GM10248 (cell line): Measurements from ENCODE around the gene KRTAP10-6.

Source experiments
- CTCF ChIA-PET: fragments of 300-600 bp; sonication (Branson Sonifier 250); formaldehyde crosslinking; extraction: SDS; loops from one replicate; lab custom pipeline; 2021; ENCODE audit warnings: antibody characterized with exemption; lab: Yijun Ruan, JAX
- POLR2A ChIA-PET: fragments of 350-650 bp; sonication (Branson Sonifier 250); formaldehyde crosslinking; extraction: SDS; loops from one replicate; lab custom pipeline; 2020; ENCODE audit warnings: antibody characterized with exemption; lab: Yijun Ruan, JAX
- DNase-seq: peaks from one replicate; pipeline ENCODE4 v3.0.0; 2012; ENCODE audit errors: extremely low spot score
- TF ChIP-seq, protein P1 (sequence below): IDR thresholded peaks from 2 replicates; pipeline ENCODE4 v1.5.1; 2012; ENCODE audit warnings: mild to moderate bottlenecking, low read depth; ENCODE audit errors: extremely low read depth, missing control alignments, control extremely low read depth

The KRTAP10-6 gene

DNA sequence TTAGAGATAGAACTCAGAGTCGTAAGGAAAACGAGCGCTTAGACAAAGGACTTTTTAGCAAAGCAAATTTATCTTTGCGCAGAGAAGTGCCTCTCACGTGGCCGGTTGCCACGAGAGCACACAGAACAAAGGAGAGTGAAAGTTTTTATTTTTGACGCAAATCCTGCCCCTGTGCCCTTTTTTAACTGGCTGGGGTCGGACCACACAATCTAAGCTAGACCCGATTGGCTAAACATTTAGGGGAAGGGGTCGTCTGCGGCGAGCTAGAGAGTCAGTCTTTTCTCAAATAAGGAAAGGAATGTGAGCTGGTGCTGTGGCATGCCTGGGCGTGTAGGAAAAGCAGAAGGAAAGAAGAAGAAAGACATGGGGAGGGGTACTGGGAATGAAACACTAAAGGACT is 43.4 kb downstream of the KRTAP10-6 start:
- ChIA-PET CTCF (interaction anchor here (1.2 to 1.5 kb wide), 2 partner anchors 9 to 13 kb away, joined by 3 to 4 read pairs; partner anchors contain the start of gene KRTAP10-1), POLR2A (no interaction called here)
- TF ChIP-seq, protein P1, sequence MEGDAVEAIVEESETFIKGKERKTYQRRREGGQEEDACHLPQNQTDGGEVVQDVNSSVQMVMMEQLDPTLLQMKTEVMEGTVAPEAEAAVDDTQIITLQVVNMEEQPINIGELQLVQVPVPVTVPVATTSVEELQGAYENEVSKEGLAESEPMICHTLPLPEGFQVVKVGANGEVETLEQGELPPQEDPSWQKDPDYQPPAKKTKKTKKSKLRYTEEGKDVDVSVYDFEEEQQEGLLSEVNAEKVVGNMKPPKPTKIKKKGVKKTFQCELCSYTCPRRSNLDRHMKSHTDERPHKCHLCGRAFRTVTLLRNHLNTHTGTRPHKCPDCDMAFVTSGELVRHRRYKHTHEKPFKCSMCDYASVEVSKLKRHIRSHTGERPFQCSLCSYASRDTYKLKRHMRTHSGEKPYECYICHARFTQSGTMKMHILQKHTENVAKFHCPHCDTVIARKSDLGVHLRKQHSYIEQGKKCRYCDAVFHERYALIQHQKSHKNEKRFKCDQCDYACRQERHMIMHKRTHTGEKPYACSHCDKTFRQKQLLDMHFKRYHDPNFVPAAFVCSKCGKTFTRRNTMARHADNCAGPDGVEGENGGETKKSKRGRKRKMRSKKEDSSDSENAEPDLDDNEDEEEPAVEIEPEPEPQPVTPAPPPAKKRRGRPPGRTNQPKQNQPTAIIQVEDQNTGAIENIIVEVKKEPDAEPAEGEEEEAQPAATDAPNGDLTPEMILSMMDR: no peak
- no peak for DNase-seq

DNA sequence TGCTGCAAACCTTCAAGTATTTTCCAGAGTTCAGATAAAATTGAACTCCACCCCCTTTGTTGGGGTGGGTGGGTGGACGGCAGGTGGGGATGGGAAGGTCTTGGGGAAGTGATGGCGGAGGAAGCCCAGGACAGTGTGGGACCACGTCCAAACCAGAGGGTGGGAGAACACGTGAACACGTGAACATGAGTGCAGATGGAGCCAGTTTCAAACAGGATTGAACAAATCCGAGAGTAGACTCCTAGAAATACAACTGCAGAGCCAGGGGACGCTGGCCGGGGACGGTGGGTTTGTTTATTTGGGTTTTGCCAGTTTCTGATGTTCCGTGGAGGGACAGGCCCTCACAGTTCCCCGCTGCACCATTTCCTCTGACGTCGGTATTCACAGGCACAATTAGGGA is 43.9 kb downstream of the KRTAP10-6 start:
- CTCF ChIA-PET: no interaction called here
- POLR2A ChIA-PET: no interaction called here
- DNase-seq: no peak
- TF ChIP-seq, protein P1: no peak

DNA sequence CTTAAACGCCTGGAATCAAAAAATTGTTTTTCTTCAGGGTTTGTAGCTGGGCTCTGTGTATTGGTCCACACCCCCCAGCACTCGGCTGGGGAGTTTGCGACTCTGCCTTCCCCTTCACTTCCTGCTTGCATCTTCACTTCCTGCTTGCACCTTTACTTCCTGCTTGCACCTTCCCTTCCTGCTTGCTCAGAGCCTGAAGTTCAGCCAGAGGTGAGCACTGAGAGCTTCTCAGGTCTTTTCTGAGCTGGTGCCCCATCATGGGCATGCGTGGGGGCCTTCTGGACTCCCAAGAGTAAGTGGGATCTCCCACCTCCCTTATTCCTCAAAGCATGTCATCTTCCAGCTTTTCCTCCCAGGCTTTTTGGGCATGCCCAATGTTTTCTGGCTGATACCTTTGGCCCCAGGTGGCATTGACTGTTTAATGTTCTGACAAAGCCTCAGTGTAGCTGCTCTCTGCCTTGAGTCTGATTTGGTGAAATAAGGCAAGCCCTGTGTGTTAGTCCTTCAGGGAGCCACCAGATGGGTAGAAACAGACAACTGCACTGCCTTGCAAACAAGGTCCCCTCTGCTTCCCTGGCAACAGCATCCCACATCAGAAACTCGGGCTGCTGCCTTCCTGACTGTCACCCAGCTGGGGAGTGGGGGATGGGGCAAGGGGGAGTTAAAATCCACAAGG is 44.5 kb downstream of the KRTAP10-6 start:
- CTCF ChIA-PET: no interaction called here

DNA sequence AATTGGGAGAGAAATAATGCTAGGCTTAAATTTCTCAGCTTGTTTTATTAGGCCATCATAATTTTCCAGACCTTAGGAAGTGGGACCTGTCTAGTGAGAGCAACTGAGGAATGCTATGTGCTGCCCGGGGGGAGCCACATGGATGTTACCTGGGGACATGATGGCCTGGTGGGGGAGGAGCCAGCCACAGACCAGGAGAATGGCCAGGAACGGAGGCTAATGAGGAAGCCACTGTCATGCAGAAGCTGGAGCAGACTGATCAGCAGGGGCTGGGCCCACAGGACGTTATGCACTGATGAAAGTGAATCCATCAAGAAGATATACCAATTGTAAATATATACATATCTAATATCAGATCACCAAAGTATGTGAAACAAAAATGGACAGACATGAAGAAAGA is 47.7 kb downstream of the KRTAP10-6 start:
- TF ChIP-seq, protein P1: no peak
- POLR2A ChIA-PET: no interaction called here
- DNase-seq: no peak
- CTCF ChIA-PET: interaction anchor here (1.0 kb wide), 1 partner anchor 24 kb away, joined by 3 read pairs; no protein-coding TSS in a partner anchor

More for the DNA sequence above, 44.5 kb downstream of the KRTAP10-6 start:
- TF ChIP-seq, protein P1: no peak
- no peak for DNase-seq
- POLR2A ChIA-PET: no interaction called here

DNA sequence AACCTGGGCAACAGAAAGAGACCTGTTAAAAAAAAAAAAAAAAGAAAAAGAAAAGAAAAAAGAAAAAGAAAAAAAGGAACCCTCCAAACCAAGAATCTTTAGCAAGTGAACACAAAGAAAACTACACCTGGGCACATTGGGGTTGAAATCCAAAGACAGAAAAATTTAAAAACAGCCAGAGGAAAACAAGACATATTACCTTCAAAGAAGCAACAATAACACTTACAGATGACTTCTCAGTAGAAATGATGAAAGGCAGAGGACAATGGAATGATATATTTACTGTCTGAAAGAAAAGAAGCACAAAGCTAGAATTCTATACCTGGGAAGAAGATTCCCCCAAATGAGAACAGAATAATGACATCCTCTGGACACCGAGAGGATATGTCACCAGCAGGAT is 49.6 kb downstream of the KRTAP10-6 start:
- DNase-seq: no peak
- TF ChIP-seq, protein P1: no peak
- CTCF ChIA-PET: no interaction called here
- POLR2A ChIA-PET: no interaction called here
